Pancreas (tissue), 10 donors: ENCODE results near the gene KRT6A. TPM values are rescaled to one million over a fixed set of nuclear protein-coding genes. Genes with fewer than 3 reads are reported as not detected.

Source experiments
- ATAC-seq, 4 donors: fragments of 200-7000 bp; cut with Tn5 transposase; one replicate each; pipeline versions ENCODE4 v1.8.0 to v1.9.1; 2020; ENCODE audit warnings: mild to moderate bottlenecking in 4 of 4, moderate library complexity in 4 of 4
- DNase-seq, 6 donors: peaks; one replicate each; pipeline ENCODE4 v3.0.0-alpha.2; 2020
- FAIRE-seq: peaks from 2 replicates; lab custom pipeline; 2012; peaks lifted over from hg19 to GRCh38; lab: Jason Lieb, UNC
- H3K27ac ChIP-seq, 4 donors: fragments of 200-600 bp; sonication (generic); 1 replicate in 3 of 4; 2 replicates in 1 of 4; pipeline versions ENCODE4 v1.5.0 to v1.8.0; 2020
- H3K27me3 ChIP-seq, 4 donors: fragments of 200-600 bp; one replicate each; pipeline ENCODE4 v1.8.0; 2021
- H3K36me3 ChIP-seq, 3 donors: fragments of 200-600 bp; sonication (generic) in 1 of 3; one replicate each; pipeline versions ENCODE4 v1.5.0 to v1.8.0; 2020 to 2021
- H3K4me1 ChIP-seq, 3 donors: fragments of 200-600 bp; one replicate each; pipeline ENCODE4 v1.8.0; 2021
- H3K4me3 ChIP-seq, 4 donors: fragments of 200-600 bp; sonication (generic) in 2 of 4; one replicate each; pipeline versions ENCODE4 v1.5.0 to v1.8.0; 2020 to 2021
- H3K9me3 ChIP-seq, 4 donors: fragments of 200-600 bp; one replicate each; pipeline ENCODE4 v1.8.0; 2021
- WGBS, 2 donors: extraction: QIAGEN DNeasy Blood & Tissue Kit; methylation state at CpG; one replicate each; pipeline ENCODE4 v1.1.7; 2013; 5-methylcytosine and 5-hydroxymethylcytosine counted together
- intact Hi-C, 3 donors: fragments of 100-400 bp; cut with DNase I; formaldehyde crosslinking; loops; one replicate each; pipeline versions ENCODE4 v1.11.1 to v1.14.2; 2022
- polyA plus RNA-seq, 2 donors: library from polyadenylated mRNA; stranded (reverse); fragments of 200-250 nt; gene quantifications; one replicate each; pipeline ENCODE4 v1.2.3, GENCODE V29; 2013
- total RNA-seq, 6 donors: library from RNA; stranded (reverse); fragmentation: NEBNext Ultra II Directional in 4 of 6; extraction: Animal tissue kit (Norgen Biotek cat#: 25700) in 4 of 6; gene quantifications; one replicate each; pipeline versions ENCODE4 v1.2.1 to v1.2.4, GENCODE V29; 2021 to 2023
- TF ChIP-seq, protein P1 (sequence below), 4 donors: fragments of 200-600 bp; sonication (generic) in 3 of 4; IDR thresholded peaks; one replicate each; pipeline versions ENCODE4 v1.5.0 to v1.8.0; 2021; ENCODE audit warnings: antibody characterized with exemption in 4 of 4
- donor health status: healthy with polysubstance abuse.
- donor health status: DM: no; HTN: no; CAD: no; lungs with moderate emphysema.
- donor health status: DM: no; HTN: no; CAD: no.
- donor health status: control.
- donor health status: control.
- donor health status: Bipolar disorder and iron deficiency.
- donor health status: DM: yes; HTN: yes; CAD: no.
- donor health status: DM: no; HTN: no; CAD: no.
- donor health status: DM: no; HTN: no; CAD: no.
- donor health status: DM: yes; HTN: yes; CAD: no.

KRT6A gene
- total and polyA plus RNA-seq, 8 donors = 0.15 to 2.2 (median 0.82) TPM; not detected in 5

DNA sequence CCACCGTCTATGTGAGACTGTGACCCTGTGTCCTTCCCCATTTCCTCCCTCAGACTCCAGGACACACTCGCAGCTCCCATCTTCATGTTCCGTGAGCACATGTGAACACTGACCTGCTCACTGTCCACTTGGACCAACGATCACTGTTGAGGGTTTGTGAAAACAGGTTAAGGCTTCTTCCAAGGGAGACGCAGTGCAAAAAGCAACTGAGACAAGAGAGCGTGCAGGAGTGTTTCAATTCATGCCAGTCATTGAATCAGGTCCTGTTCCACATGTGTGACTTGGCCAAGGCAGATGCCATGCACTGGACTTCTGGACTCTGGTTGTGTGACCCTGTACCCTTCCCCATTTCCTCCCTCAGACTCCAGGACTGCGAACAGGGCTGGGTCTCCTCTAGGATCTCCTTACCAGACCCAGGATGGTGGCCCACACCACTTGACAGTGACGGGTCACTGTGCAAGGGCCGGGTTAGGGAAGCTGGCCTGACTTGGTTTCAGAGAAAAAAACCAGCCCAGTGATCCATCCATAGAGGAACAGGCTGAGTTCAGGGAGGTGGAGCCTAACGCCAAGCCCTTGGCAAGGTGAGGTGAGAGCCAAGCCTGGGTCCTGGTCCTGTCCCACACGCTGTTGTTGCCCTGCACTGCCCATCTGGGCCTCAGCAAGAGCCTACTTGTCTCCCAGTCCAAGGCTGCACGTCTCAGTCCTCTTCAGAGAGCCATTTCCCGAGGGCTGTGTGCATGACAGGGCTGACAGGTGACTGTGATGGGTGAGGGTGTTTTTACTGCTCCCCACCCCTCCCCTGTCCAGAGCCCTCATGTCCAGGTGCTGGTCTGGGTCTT lies 32.8 kb upstream of the KRT6A start:
- FAIRE-seq = no peak
- 76 to 80% methylated on average over 13 of the region's 13 CpGs for WGBS, 2 donors
- TF ChIP-seq, protein P1, sequence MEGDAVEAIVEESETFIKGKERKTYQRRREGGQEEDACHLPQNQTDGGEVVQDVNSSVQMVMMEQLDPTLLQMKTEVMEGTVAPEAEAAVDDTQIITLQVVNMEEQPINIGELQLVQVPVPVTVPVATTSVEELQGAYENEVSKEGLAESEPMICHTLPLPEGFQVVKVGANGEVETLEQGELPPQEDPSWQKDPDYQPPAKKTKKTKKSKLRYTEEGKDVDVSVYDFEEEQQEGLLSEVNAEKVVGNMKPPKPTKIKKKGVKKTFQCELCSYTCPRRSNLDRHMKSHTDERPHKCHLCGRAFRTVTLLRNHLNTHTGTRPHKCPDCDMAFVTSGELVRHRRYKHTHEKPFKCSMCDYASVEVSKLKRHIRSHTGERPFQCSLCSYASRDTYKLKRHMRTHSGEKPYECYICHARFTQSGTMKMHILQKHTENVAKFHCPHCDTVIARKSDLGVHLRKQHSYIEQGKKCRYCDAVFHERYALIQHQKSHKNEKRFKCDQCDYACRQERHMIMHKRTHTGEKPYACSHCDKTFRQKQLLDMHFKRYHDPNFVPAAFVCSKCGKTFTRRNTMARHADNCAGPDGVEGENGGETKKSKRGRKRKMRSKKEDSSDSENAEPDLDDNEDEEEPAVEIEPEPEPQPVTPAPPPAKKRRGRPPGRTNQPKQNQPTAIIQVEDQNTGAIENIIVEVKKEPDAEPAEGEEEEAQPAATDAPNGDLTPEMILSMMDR (IDR thresholded peaks at IDR 0.05) = no peak
- peak in 1 of 6 donors; percentile 7 for DNase-seq
- H3K4me3 ChIP-seq = no peak overlapping the region
- ATAC-seq = no peak
- H3K4me1 ChIP-seq = peaks cover 8 to 12% (median 9%) of the 10 kb centered on the region in 3 donors
- H3K36me3 ChIP-seq = no peaks in the 10 kb centered on the region
- H3K9me3 ChIP-seq = no peaks in the 10 kb centered on the region
- intact Hi-C loops = no loop called here
- no peak overlapping the region for H3K27ac ChIP-seq
- no peaks in the 10 kb centered on the region for H3K27me3 ChIP-seq

DNA sequence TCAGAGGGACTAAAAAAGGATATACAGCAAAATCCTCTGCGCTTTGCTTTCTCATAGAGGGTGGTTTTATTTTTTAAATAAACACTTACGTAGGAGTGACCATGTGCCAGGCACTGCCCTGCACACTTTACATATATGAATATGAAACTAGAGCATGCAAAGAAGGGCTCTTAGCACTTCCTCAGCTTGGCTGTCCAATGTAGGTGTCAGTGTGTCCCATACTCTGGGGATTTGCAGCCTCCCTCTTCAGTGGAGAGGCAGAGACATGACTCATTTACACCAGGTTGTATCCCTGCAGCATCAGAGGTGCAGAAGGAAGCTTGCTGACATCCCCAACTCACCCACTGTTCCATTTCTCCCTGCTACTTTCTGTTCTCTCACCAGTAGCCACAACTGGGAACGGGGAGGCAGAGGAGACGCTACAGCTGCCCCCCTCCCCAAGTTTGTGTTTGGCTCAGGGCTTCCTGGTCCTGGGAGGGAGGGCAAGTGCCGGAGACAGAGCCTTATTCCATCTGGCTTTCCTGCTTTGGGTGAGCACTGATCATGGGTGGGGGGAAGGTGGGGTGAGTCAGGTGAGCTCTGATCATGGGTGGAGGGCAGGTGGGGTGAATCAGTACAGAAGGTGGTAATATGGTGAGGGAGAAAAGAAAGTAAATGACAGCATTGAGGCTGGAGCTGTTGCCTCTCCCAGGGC lies 32.0 kb upstream of the KRT6A start:
- no peaks in the 10 kb centered on the region for H3K9me3 ChIP-seq
- DNase-seq (peak in 1 of 6 donors; percentile 4), ATAC-seq (no peak), FAIRE-seq (no peak)
- intact Hi-C loops = no loop called here
- WGBS, 2 donors = 89 to 92% methylated on average over 5 of the region's 5 CpGs
- TF ChIP-seq, protein P1 (IDR thresholded peaks at IDR 0.05) = no peak
- H3K27me3 ChIP-seq = no peaks in the 10 kb centered on the region
- no peak overlapping the region for H3K27ac ChIP-seq
- no peaks in the 10 kb centered on the region for H3K36me3 ChIP-seq
- peaks cover 9 to 14% (median 9%) of the 10 kb centered on the region in 3 donors for H3K4me1 ChIP-seq
- H3K4me3 ChIP-seq = no peak overlapping the region

DNA sequence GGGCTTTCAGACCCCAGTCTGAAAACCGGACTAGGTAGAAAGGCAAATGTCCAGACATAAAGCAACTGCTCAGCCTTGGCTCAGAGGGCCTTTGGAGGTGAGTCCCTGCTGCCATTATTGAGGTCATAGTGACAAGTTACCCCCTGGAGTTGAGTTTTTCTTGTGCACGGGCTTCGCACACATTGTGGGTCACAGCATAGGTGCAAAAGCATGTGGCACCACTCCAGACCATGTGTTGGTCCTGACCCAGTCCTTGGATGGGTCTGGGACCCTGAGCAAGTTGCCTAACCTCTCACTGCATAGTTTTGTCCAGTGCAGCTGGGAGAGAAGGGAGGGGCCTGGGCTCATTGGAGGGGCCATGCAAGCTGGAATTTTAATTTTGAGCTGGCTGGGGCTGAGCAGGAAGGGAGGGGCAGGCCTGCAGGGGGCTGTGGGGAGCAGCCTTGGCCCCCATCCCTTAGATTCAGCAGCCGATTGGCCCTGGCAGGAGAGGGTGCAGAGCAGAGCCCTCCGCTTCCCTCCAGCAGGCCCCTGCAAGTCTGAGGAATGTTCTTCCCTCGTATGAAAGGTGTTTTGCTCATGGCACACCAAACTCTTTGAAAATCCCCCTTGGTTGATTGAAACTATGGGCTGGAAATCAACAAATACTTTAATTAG lies 31.3 kb upstream of the KRT6A start:
- FAIRE-seq (no peak), ATAC-seq (no peak), DNase-seq (peak in 1 of 6 donors; percentile 5)
- Histone ChIP-seq H3K27ac (no peak overlapping the region), H3K27me3 (no peaks in the 10 kb centered on the region), H3K9me3 (no peaks in the 10 kb centered on the region), H3K4me3 (no peak overlapping the region), H3K4me1 (peaks cover 9 to 14% (median 9%) of the 10 kb centered on the region in 3 donors), H3K36me3 (no peaks in the 10 kb centered on the region)
- intact Hi-C loops = no loop called here
- WGBS, 2 donors = 69 to 75% methylated on average over 6 of the region's 6 CpGs
- TF ChIP-seq, protein P1 (IDR thresholded peaks at IDR 0.05) = no peak

DNA sequence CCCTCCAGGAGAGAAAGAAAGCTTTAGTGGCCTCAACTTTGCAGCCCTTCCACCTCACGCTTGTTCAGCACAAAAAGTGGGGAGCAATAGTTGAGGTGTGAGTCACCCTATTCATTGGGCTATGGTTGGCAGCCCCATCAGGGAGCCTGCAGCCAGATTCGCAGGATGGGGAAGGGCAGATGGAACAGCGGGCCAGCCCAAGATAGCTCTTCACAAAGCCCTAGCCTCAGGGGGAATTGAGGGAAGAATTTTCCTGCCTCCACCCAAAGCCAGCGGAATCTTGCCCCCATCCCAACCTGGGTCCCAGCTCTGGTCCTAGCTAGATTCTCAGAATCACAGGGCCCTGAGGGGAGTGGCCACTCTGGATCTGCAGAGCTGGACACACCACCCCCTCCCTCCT lies 30.8 kb upstream of the KRT6A start:
- WGBS, 2 donors = 95 to 96% methylated on average over 4 of the region's 4 CpGs
- Histone ChIP-seq H3K27me3 (no peaks in the 10 kb centered on the region), H3K27ac (no peak overlapping the region), H3K4me1 (peaks cover 9 to 14% (median 9%) of the 10 kb centered on the region in 3 donors), H3K36me3 (no peaks in the 10 kb centered on the region), H3K4me3 (no peak overlapping the region), H3K9me3 (no peaks in the 10 kb centered on the region)
- intact Hi-C loops = no loop called here
- DNase-seq (peak in 1 of 6 donors; percentile 7), FAIRE-seq (no peak), ATAC-seq (no peak)
- TF ChIP-seq, protein P1 (IDR thresholded peaks at IDR 0.05) = no peak
